Thyroid gland (tissue), 4 donors: ENCODE data around the gene SEMA5B.

Source experiments
- CTCF ChIP-seq, 6 experiments: fragments of 200-600 bp in 3 of 6; fragments of 450-650 bp in 3 of 6; sonication (generic) in 3 of 6; IDR thresholded peaks; one replicate each; pipeline ENCODE4 v1.5.1; 2016 to 2019; ENCODE audit warnings: antibody characterized with exemption in 6 of 6, mild to moderate bottlenecking in 2 of 6, inconsistent platforms in 1 of 6, moderate library complexity in 1 of 6
- POLR2A ChIP-seq, 2 donors: fragments of 450-650 bp; IDR thresholded peaks; one replicate each; pipeline ENCODE4 v1.6.1; 2017; ENCODE audit warnings: antibody characterized with exemption in 2 of 2, mild to moderate bottlenecking in 2 of 2, moderate library complexity in 1 of 2

GRCh38 chr3:123021996-123022510 is 5.5 kb downstream of the SEMA5B start:
- TF ChIP-seq CTCF (IDR thresholded peaks at IDR 0.05) = no peak
- TF ChIP-seq POLR2A (IDR thresholded peaks at IDR 0.05) = no peak
